ENCODE measurements around the gene ODF2L. TPM values are rescaled to one million over a fixed set of nuclear protein-coding genes. Genes with fewer than 3 reads are reported as not detected.
A peak's percentile ranks its signal among the peaks of the same experiment; 100 is the strongest.

Gene ODF2L
- total and polyA plus RNA-seq, 5 donors = 9.9 to 17.1 (median 12.8) TPM

DNA sequence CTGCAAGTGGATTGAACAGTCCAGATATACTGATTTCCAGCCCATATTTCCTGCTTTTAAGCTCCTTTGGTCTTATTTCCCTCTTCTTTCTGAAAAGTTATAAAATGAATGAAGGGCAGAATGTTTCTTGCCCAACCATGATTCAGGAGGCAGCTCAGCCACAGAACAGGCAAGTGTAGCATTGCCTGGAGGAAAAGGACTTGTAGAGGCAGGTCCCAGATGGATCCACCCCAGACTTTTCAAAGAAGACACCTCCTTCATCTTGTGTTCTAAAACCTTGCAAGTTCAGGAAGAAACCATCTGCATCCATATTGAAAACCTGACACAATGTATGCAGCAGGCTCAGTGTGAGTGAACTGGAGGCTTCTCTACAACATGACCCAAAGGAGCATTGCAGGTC, 27.8 kb upstream of the ODF2L start, which contains the start of gene CLCA2:
TSS of gene CLCA2 (plus strand) at position 299 of the 400 bp plus-strand sequence. CDS start at position 376, 77 bp downstream.
- H3K4me3 ChIP-seq (ENCODE audit: low read length) = no peak within 1 kb of the TSS
- no peaks in the 10 kb centered on the region for H3K27me3 ChIP-seq (ENCODE audit: control insufficient read depth, insufficient read depth)
- no peaks in the 10 kb centered on the region for H3K4me1 ChIP-seq (ENCODE audit: control insufficient read depth, insufficient read depth, low read length)
- no peak for ATAC-seq
- H3K9me3 ChIP-seq (ENCODE audit: control insufficient read depth, low read length) = no peaks in the 10 kb centered on the region
- H3K27ac ChIP-seq (ENCODE audit: low read length) = no peak within 1 kb of the TSS
- intact Hi-C loops (cut with DNase I) = no loop called here
- no peak for DNase-seq

- H3K27me3 ChIP-seq (ENCODE audit: control insufficient read depth, insufficient read depth) = no peaks in the 10 kb centered on the region
- H3K4me3 ChIP-seq (ENCODE audit: low read length) = no peak overlapping the region
- no peak overlapping the region for H3K27ac ChIP-seq (ENCODE audit: low read length)
- intact Hi-C loops (cut with DNase I) = no loop called here
- DNase-seq = peak in 2 of 3 donors; percentile 33 to 72
- no peaks in the 10 kb centered on the region for H3K4me1 ChIP-seq (ENCODE audit: control insufficient read depth, insufficient read depth, low read length)
- ATAC-seq = peak; percentile 31 to 76
- no peaks in the 10 kb centered on the region for H3K9me3 ChIP-seq (ENCODE audit: control insufficient read depth, low read length)
These were observed 27.4 kb upstream of the ODF2L start for GRCh38 chr1:86423473-86423872.

- 73% methylated on average over 7 of the region's 7 CpGs for WGBS
- peak in 1 of 2 donors; percentile 11 for ATAC-seq
- intact Hi-C loops (cut with DNase I) = no loop called here
These were observed 25.6 kb upstream of the ODF2L start for GRCh38 chr1:86421601-86422280.

GRCh38 chr1:86419277-86419903, 23.3 kb upstream of the ODF2L start:
- DNase-seq (no peak), ATAC-seq (no peak)
- H3K4me3 ChIP-seq (ENCODE audit: low read length) = no peak overlapping the region
- no peaks in the 10 kb centered on the region for H3K4me1 ChIP-seq (ENCODE audit: control insufficient read depth, insufficient read depth, low read length)
- H3K27ac ChIP-seq (ENCODE audit: low read length) = no peak overlapping the region
- intact Hi-C loops (cut with DNase I) = loop anchor here in 1 of 4 donors (10.0 kb wide), 1 partner anchor 85 kb away; no protein-coding TSS in a partner anchor
- 40% methylated on average over 4 of the region's 4 CpGs for WGBS
- H3K27me3 ChIP-seq (ENCODE audit: control insufficient read depth, insufficient read depth) = no peaks in the 10 kb centered on the region
- no peaks in the 10 kb centered on the region for H3K9me3 ChIP-seq (ENCODE audit: control insufficient read depth, low read length)

More at GRCh38 chr1:86421601-86422280, 25.6 kb upstream of the ODF2L start:
- H3K4me1 ChIP-seq (ENCODE audit: control insufficient read depth, insufficient read depth, low read length) = no peaks in the 10 kb centered on the region
- H3K27me3 ChIP-seq (ENCODE audit: control insufficient read depth, insufficient read depth) = no peaks in the 10 kb centered on the region
- DNase-seq = no peak
- no peaks in the 10 kb centered on the region for H3K9me3 ChIP-seq (ENCODE audit: control insufficient read depth, low read length)
- no peak overlapping the region for H3K27ac ChIP-seq (ENCODE audit: low read length)
- no peak overlapping the region for H3K4me3 ChIP-seq (ENCODE audit: low read length)

DNA sequence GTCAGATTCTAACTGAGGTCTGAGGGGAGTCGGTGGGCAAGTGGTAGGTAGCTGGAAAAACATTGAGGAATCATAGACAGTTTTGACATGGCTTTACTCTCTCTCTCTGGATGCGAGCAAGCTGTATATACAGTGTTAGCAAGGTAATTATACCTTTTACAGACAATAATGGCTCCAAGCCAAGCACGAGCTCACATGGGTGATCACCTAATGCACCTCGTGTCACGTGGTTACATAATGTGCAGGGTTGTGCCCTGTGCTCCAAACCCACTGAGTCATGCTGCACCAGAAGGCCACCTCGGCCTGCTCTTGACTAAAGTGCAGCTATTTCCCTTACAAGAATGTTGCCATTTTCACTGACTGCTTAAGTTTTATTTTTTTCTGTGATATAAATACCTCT, 20.2 kb upstream of the ODF2L start:
- Histone ChIP-seq H3K4me3 (ENCODE audit: low read length) (no peak overlapping the region), H3K27ac (ENCODE audit: low read length) (no peak overlapping the region), H3K9me3 (ENCODE audit: control insufficient read depth, low read length) (no peaks in the 10 kb centered on the region), H3K4me1 (ENCODE audit: control insufficient read depth, insufficient read depth, low read length) (no peaks in the 10 kb centered on the region), H3K27me3 (ENCODE audit: control insufficient read depth, insufficient read depth) (no peaks in the 10 kb centered on the region)
- intact Hi-C loops (cut with DNase I) = loop anchor here in 1 of 4 donors (10.0 kb wide), 1 partner anchor 88 kb away; no protein-coding TSS in a partner anchor
- DNase-seq = no peak
- ATAC-seq = no peak
- 78% methylated on average over 6 of the region's 6 CpGs for WGBS

DNA sequence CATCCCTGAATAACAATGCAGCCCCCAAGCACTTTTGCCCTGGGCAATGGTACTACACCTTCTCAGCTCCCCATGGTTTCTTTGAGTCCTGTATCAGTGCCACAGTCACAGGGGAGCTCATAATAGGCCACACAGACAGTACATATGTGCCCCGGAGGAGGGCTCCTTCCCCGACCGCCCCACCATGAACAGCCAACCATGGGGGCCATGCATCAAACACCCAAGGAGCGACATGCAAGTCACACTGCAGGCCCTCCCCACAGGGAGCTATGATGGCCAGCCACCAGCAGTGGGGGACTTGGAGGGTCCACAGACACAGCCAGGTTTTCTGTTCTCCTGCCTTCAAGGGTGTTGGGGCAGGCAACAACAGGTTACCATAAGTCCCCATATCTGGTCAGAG, 14.8 kb upstream of the ODF2L start:
- intact Hi-C loops (cut with DNase I) = loop anchor here in 1 of 4 donors (10.0 kb wide), 1 partner anchor 94 kb away; no protein-coding TSS in a partner anchor
- no peaks in the 10 kb centered on the region for H3K4me1 ChIP-seq (ENCODE audit: control insufficient read depth, insufficient read depth, low read length)

GRCh38 chr1:86409416-86410021, 13.4 kb upstream of the ODF2L start:
- no peaks in the 10 kb centered on the region for H3K4me1 ChIP-seq (ENCODE audit: control insufficient read depth, insufficient read depth, low read length)
- no peak overlapping the region for H3K27ac ChIP-seq (ENCODE audit: low read length)
- no peak overlapping the region for H3K4me3 ChIP-seq (ENCODE audit: low read length)
- DNase-seq (no peak), ATAC-seq (no peak)
- intact Hi-C loops (cut with DNase I) = loop anchor here in 1 of 4 donors (10.0 kb wide), 1 partner anchor 95 kb away; no protein-coding TSS in a partner anchor
- 92% methylated on average over 6 of the region's 6 CpGs for WGBS
- H3K9me3 ChIP-seq (ENCODE audit: control insufficient read depth, low read length) = no peaks in the 10 kb centered on the region
- no peaks in the 10 kb centered on the region for H3K27me3 ChIP-seq (ENCODE audit: control insufficient read depth, insufficient read depth)

More for the DNA sequence above, 14.8 kb upstream of the ODF2L start:
- Histone ChIP-seq H3K9me3 (ENCODE audit: control insufficient read depth, low read length) (no peaks in the 10 kb centered on the region), H3K4me3 (ENCODE audit: low read length) (no peak overlapping the region), H3K27me3 (ENCODE audit: control insufficient read depth, insufficient read depth) (no peaks in the 10 kb centered on the region), H3K27ac (ENCODE audit: low read length) (no peak overlapping the region)
- 99% methylated on average over 4 of the region's 4 CpGs for WGBS
- DNase-seq (no peak), ATAC-seq (no peak)

- 1% methylated on average over 9 of the region's 9 CpGs for WGBS
- no peaks in the 10 kb centered on the region for H3K9me3 ChIP-seq (ENCODE audit: control insufficient read depth, low read length)
- no peaks in the 10 kb centered on the region for H3K27me3 ChIP-seq (ENCODE audit: control insufficient read depth, insufficient read depth)
- peak overlapping the region; percentile 1 for H3K27ac ChIP-seq (ENCODE audit: low read length)
- DNase-seq = no peak
- H3K4me3 ChIP-seq (ENCODE audit: low read length) = peak overlapping the region; percentile 72
- H3K4me1 ChIP-seq (ENCODE audit: control insufficient read depth, insufficient read depth, low read length) = no peaks in the 10 kb centered on the region
- ATAC-seq = no peak
- intact Hi-C loops (cut with DNase I) = no loop called here
These were observed 371 bp upstream of the ODF2L start for GRCh38 chr1:86396498-86396890.

GRCh38 chr1:86394416-86394815, 1.7 kb downstream of the ODF2L start:
- H3K4me1 ChIP-seq (ENCODE audit: control insufficient read depth, insufficient read depth, low read length) = no peaks in the 10 kb centered on the region
- no peaks in the 10 kb centered on the region for H3K9me3 ChIP-seq (ENCODE audit: control insufficient read depth, low read length)
- WGBS = 55% methylated on average over 2 of the region's 2 CpGs
- peak overlapping the region; percentile 39 for H3K4me3 ChIP-seq (ENCODE audit: low read length)
- H3K27ac ChIP-seq (ENCODE audit: low read length) = no peak overlapping the region
- intact Hi-C loops (cut with DNase I) = no loop called here
- ATAC-seq = no peak
- H3K27me3 ChIP-seq (ENCODE audit: control insufficient read depth, insufficient read depth) = no peaks in the 10 kb centered on the region
- DNase-seq = no peak

GRCh38 chr1:86389307-86389706, 6.8 kb downstream of the ODF2L start:
- ATAC-seq (no peak), DNase-seq (no peak)
- intact Hi-C loops (cut with DNase I) = loop anchor here in 2 of 4 donors (10.0 kb wide), 2 partner anchors 105 to 115 kb away; no protein-coding TSS in a partner anchor
- no peak overlapping the region for H3K4me3 ChIP-seq (ENCODE audit: low read length)
- H3K27ac ChIP-seq (ENCODE audit: low read length) = no peak overlapping the region
- H3K27me3 ChIP-seq (ENCODE audit: control insufficient read depth, insufficient read depth) = no peaks in the 10 kb centered on the region
- no peaks in the 10 kb centered on the region for H3K9me3 ChIP-seq (ENCODE audit: control insufficient read depth, low read length)
- no peaks in the 10 kb centered on the region for H3K4me1 ChIP-seq (ENCODE audit: control insufficient read depth, insufficient read depth, low read length)

GRCh38 chr1:86388777-86389176, 7.3 kb downstream of the ODF2L start:
- Histone ChIP-seq H3K27ac (ENCODE audit: low read length) (no peak overlapping the region), H3K27me3 (ENCODE audit: control insufficient read depth, insufficient read depth) (no peaks in the 10 kb centered on the region), H3K4me1 (ENCODE audit: control insufficient read depth, insufficient read depth, low read length) (no peaks in the 10 kb centered on the region), H3K4me3 (ENCODE audit: low read length) (no peak overlapping the region), H3K9me3 (ENCODE audit: control insufficient read depth, low read length) (no peaks in the 10 kb centered on the region)
- DNase-seq = no peak
- intact Hi-C loops (cut with DNase I) = loop anchor here in 2 of 4 donors (10.0 kb wide), 2 partner anchors 106 to 116 kb away; no protein-coding TSS in a partner anchor
- ATAC-seq = no peak
